T1000 (cell line): Measurements from ENCODE around the gene MC4R.

Experiments
- DNase-seq: peaks from one replicate; lab custom pipeline; 2025; ENCODE audit warnings: mixed read lengths; lab: John Stamatoyannopoulos, UW

Gene MC4R

DNA sequence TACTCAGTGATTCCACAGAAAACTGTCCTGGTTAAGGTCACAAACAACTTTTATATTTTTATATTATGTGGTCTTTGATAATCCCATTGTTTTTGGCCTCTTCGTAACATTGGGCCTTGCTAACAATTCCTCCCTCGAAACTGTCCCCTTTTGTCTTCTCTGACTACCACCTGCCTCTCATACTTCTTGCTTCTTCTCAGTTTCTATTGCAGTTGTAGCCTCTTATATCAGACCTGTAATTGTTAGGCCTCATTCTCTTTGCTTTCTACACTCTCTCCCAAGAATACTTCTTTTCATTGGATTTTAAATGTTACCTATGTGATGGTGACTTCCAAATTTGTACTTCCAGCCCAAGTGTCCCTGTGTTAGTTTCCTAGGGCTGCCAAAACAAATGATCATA lies 44.7 kb downstream of the MC4R start:
- DNase-seq: no peak

DNA sequence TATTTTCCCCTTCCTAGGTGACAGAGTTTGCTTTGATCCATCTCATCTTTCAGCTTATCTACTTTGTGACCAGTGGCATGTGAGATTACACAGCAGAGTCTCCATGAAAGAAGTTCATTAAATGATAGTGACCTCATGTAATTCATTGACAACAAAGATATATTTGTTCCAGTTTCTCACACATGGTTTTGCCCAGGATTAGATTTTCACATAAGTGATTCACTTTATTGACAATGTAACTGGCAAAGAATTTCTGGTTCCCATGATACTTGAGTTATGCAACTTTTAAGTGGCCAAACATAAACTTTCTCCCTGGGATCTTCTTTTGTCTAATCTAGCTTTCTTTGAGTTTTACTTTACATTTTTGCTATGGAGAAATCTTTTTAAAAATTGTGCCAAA lies 50.0 kb downstream of the MC4R start:
- no peak for DNase-seq
